ENCODE measurements around the gene FOXP1. TPM values are rescaled to one million over a fixed set of nuclear protein-coding genes. Genes with fewer than 3 reads are reported as not detected.

The FOXP1 gene
- total RNA-seq, 2 experiments from 2014 or later = 120 to 122 TPM

- no peak for ATAC-seq
- no peak for DNase-seq
- peaks cover 17% of the 10 kb centered on the region for H3K4me1 Mint-ChIP-seq (ENCODE audit: low read depth)
- H3K36me3 Mint-ChIP-seq (ENCODE audit: low read depth) = peaks cover 6% of the 10 kb centered on the region
- POLR2A ChIA-PET = no interaction called here
- CTCF ChIA-PET = no interaction called here
- no peak overlapping the region for H3K27ac Mint-ChIP-seq
- H3K4me3 Mint-ChIP-seq = no peak overlapping the region
- no peaks in the 10 kb centered on the region for H3K9me3 Mint-ChIP-seq (ENCODE audit: insufficient read depth)
- H3K27me3 Mint-ChIP-seq (ENCODE audit: low read depth) = no peaks in the 10 kb centered on the region
These were observed 22.9 kb downstream of the FOXP1 start for GRCh38 chr3:71560665-71561064.

DNA sequence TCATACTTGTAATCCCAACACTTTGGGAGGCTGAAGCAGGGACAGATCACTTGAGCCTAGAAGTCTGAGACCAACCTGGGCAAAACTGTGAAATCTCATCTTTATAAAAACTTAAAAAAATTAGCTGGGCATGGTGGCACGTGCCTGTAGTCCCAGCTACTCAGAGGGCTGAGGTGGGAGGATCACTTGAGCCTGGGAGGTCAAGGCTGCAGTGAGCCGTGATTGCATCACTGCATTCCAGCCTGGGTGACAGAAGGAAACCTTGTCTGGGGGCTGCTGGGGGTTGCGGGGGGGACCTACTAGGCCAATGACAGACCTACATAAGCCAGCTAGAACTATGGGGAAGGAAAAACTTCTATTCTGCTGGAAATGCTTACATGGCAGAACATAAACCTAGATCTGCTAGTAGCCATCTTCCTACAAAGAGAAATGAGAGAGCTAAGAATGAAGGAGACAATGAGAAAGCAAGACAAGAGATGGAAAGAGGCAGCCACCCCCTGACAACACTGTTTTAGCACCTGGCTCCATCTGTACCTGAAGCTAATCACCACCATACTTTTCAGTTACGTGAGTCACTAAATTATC, 23.9 kb downstream of the FOXP1 start:
- peaks cover 6% of the 10 kb centered on the region for H3K36me3 Mint-ChIP-seq (ENCODE audit: low read depth)
- H3K27me3 Mint-ChIP-seq (ENCODE audit: low read depth) = no peaks in the 10 kb centered on the region
- no peak for ATAC-seq
- peaks cover 17% of the 10 kb centered on the region for H3K4me1 Mint-ChIP-seq (ENCODE audit: low read depth)
- no peak overlapping the region for H3K27ac Mint-ChIP-seq
- ChIA-PET POLR2A (no interaction called here), CTCF (no interaction called here)
- no peak for DNase-seq
- H3K4me3 Mint-ChIP-seq = no peak overlapping the region
- no peaks in the 10 kb centered on the region for H3K9me3 Mint-ChIP-seq (ENCODE audit: insufficient read depth)

- H3K4me3 Mint-ChIP-seq = no peak overlapping the region
- DNase-seq (no peak), ATAC-seq (no peak)
- ChIA-PET CTCF (no interaction called here), POLR2A (no interaction called here)
- peaks cover 12% of the 10 kb centered on the region for H3K4me1 Mint-ChIP-seq (ENCODE audit: low read depth)
- no peaks in the 10 kb centered on the region for H3K27me3 Mint-ChIP-seq (ENCODE audit: low read depth)
- no peaks in the 10 kb centered on the region for H3K9me3 Mint-ChIP-seq (ENCODE audit: insufficient read depth)
- H3K36me3 Mint-ChIP-seq (ENCODE audit: low read depth) = peaks cover 6% of the 10 kb centered on the region
- no peak overlapping the region for H3K27ac Mint-ChIP-seq
These were observed 24.5 kb downstream of the FOXP1 start for GRCh38 chr3:71559021-71559420.

GRCh38 chr3:71554649-71555048, 28.9 kb downstream of the FOXP1 start:
- Mint-ChIP-seq H3K27ac (no peak overlapping the region), H3K36me3 (ENCODE audit: low read depth) (peaks cover 2% of the 10 kb centered on the region), H3K4me3 (no peak overlapping the region), H3K9me3 (ENCODE audit: insufficient read depth) (no peaks in the 10 kb centered on the region), H3K4me1 (ENCODE audit: low read depth) (peaks cover 3% of the 10 kb centered on the region), H3K27me3 (ENCODE audit: low read depth) (no peaks in the 10 kb centered on the region)
- POLR2A ChIA-PET = interaction anchor here (0.8 kb wide), 1 partner anchor 9 kb away, joined by 3 read pairs; no protein-coding TSS in a partner anchor
- no peak for DNase-seq
- ATAC-seq = no peak
- CTCF ChIA-PET = no interaction called here

DNA sequence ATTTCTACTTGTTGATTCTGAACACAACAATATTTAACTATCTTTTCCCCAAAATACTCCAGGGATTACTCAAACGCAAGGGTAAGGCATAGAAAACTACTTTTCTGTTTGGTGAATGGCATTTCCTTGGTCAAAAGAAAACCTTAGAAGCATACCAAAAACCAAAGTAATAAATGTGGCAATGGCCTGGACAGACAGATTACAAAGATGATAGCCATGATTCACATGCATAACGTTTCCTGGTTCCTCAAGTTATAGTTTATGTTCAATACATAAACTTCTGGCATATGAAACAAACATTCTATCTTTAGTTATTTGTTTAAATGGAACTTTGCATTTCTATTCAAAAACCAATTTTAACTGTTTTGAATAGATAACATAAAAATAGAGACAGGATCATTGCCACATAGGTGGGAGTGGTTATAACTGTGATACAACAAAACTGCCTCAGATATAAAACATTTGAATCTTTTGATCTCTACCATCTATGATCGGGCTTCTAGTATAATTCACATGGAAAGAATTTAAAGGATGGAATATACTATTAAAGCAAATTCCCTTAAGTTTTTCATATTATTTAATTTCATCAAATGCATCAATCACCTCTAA, 32.1 kb downstream of the FOXP1 start:
- ChIA-PET CTCF (no interaction called here), POLR2A (no interaction called here)
- no peak for DNase-seq
- peaks cover 3% of the 10 kb centered on the region for H3K4me1 Mint-ChIP-seq (ENCODE audit: low read depth)
- no peak overlapping the region for H3K27ac Mint-ChIP-seq
- H3K27me3 Mint-ChIP-seq (ENCODE audit: low read depth) = no peaks in the 10 kb centered on the region
- H3K4me3 Mint-ChIP-seq = no peak overlapping the region
- H3K9me3 Mint-ChIP-seq (ENCODE audit: insufficient read depth) = no peaks in the 10 kb centered on the region
- peaks cover 2% of the 10 kb centered on the region for H3K36me3 Mint-ChIP-seq (ENCODE audit: low read depth)
- ATAC-seq = no peak

GRCh38 chr3:71549951-71550350, 33.6 kb downstream of the FOXP1 start:
- ChIA-PET CTCF (no interaction called here), POLR2A (no interaction called here)
- Mint-ChIP-seq H3K27me3 (ENCODE audit: low read depth) (no peaks in the 10 kb centered on the region), H3K27ac (no peak overlapping the region), H3K4me1 (ENCODE audit: low read depth) (peaks cover 3% of the 10 kb centered on the region), H3K36me3 (ENCODE audit: low read depth) (peaks cover 2% of the 10 kb centered on the region), H3K4me3 (no peak overlapping the region), H3K9me3 (ENCODE audit: insufficient read depth) (no peaks in the 10 kb centered on the region)
- DNase-seq (no peak), ATAC-seq (no peak)

- Mint-ChIP-seq H3K27ac (no peak overlapping the region), H3K36me3 (ENCODE audit: low read depth) (peaks cover 2% of the 10 kb centered on the region), H3K27me3 (ENCODE audit: low read depth) (no peaks in the 10 kb centered on the region), H3K4me3 (no peak overlapping the region), H3K9me3 (ENCODE audit: insufficient read depth) (no peaks in the 10 kb centered on the region), H3K4me1 (ENCODE audit: low read depth) (peaks cover under 1% of the 10 kb centered on the region)
- ChIA-PET POLR2A (no interaction called here), CTCF (no interaction called here)
- ATAC-seq = no peak
- no peak for DNase-seq
These were observed 34.7 kb downstream of the FOXP1 start for GRCh38 chr3:71548705-71549384.

DNA sequence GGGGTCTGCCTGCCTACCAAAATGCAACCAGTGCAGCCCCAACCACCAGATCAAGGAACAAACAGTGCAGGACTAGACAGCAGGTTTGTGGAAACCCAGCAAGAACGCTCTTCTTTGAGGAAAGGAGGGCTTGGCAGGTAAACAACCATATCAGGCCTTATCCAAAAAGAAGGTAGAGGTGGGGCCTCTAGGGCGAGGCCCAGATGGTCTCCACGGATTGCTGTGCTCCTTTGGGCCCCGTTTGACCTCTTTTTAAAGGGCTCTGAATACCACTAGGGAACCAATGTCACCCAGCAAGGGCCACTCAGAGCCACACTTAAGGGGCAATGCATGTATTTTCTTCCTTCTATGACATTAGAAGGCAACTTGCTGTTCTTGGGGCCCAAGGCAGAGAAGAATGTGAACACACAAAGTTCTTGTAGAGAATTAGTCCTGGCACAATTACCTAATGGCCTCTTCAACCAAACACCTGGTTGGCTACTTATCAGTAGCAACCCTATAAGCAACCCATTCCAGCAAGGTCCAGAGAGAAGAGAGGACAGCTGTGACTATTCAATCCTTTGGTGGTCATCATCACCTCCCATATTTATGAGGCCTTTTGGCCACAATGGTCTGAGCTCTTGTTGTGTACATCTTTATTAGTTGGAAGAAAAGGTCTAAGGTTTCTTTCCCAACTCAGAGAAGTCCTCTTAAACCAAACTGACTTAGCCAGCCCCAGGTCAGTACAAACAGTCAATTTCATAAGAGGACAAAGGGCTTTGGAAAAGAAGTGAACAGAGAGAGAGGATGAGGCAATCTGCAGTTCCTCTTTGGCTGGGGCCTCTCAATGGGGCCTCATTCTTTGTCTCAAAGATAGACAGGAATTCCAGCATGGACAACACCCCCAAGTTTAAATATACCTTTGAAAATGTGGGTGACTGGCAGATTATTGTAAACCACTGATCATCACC, 36.0 kb downstream of the FOXP1 start:
- Mint-ChIP-seq H3K36me3 (ENCODE audit: low read depth) (peaks cover 3% of the 10 kb centered on the region), H3K4me1 (ENCODE audit: low read depth) (peaks cover 2% of the 10 kb centered on the region), H3K27ac (no peak overlapping the region), H3K27me3 (ENCODE audit: low read depth) (no peaks in the 10 kb centered on the region), H3K4me3 (no peak overlapping the region), H3K9me3 (ENCODE audit: insufficient read depth) (no peaks in the 10 kb centered on the region)
- DNase-seq (no peak), ATAC-seq (no peak)
- CTCF ChIA-PET = no interaction called here
- POLR2A ChIA-PET = no interaction called here

GRCh38 chr3:71546821-71547220, 36.7 kb downstream of the FOXP1 start:
- peaks cover 5% of the 10 kb centered on the region for H3K36me3 Mint-ChIP-seq (ENCODE audit: low read depth)
- DNase-seq (no peak), ATAC-seq (no peak)
- peaks cover 6% of the 10 kb centered on the region for H3K4me1 Mint-ChIP-seq (ENCODE audit: low read depth)
- POLR2A ChIA-PET = no interaction called here
- CTCF ChIA-PET = no interaction called here
- H3K27me3 Mint-ChIP-seq (ENCODE audit: low read depth) = no peaks in the 10 kb centered on the region
- no peak overlapping the region for H3K4me3 Mint-ChIP-seq
- no peaks in the 10 kb centered on the region for H3K9me3 Mint-ChIP-seq (ENCODE audit: insufficient read depth)
- no peak overlapping the region for H3K27ac Mint-ChIP-seq

DNA sequence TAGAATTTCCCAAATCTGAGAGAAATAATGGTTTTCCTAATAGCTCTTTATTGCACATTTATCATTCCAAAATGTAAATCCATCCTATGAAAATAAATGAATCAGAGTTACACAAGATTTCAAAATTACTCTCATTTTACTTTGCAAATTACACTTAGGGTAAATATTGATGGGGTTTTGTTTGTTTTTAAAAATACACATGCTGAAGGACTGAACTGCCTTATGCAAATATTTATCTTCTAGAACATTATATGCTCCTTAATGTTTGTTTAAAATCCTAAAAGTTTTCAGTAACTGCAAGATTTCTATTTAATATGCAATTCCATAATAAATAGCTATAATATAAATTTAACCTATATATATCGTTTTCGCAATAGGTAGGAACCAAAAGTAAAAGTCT, 38.2 kb downstream of the FOXP1 start:
- no peak for DNase-seq
- H3K36me3 Mint-ChIP-seq (ENCODE audit: low read depth) = peaks cover 5% of the 10 kb centered on the region
- no peak for ATAC-seq
- ChIA-PET CTCF (no interaction called here), POLR2A (interaction anchor here (0.6 kb wide), 1 partner anchor 36 kb away, joined by 3 read pairs; no protein-coding TSS in a partner anchor)
- H3K9me3 Mint-ChIP-seq (ENCODE audit: insufficient read depth) = no peaks in the 10 kb centered on the region
- no peak overlapping the region for H3K4me3 Mint-ChIP-seq
- H3K27ac Mint-ChIP-seq = no peak overlapping the region
- H3K4me1 Mint-ChIP-seq (ENCODE audit: low read depth) = peaks cover 6% of the 10 kb centered on the region
- no peaks in the 10 kb centered on the region for H3K27me3 Mint-ChIP-seq (ENCODE audit: low read depth)

GRCh38 chr3:71543371-71544016, 40.0 kb downstream of the FOXP1 start:
- DNase-seq = no peak
- peaks cover 3% of the 10 kb centered on the region for H3K36me3 Mint-ChIP-seq (ENCODE audit: low read depth)
- POLR2A ChIA-PET = no interaction called here

More at GRCh38 chr3:71543371-71544016, 40.0 kb downstream of the FOXP1 start:
- CTCF ChIA-PET = no interaction called here
- no peak overlapping the region for H3K4me3 Mint-ChIP-seq
- no peaks in the 10 kb centered on the region for H3K27me3 Mint-ChIP-seq (ENCODE audit: low read depth)
- H3K9me3 Mint-ChIP-seq (ENCODE audit: insufficient read depth) = no peaks in the 10 kb centered on the region
- no peak for ATAC-seq
- H3K4me1 Mint-ChIP-seq (ENCODE audit: low read depth) = peaks cover 6% of the 10 kb centered on the region
- no peak overlapping the region for H3K27ac Mint-ChIP-seq
